ENCODE results near the gene CALML6.

The CALML6 gene

DNA sequence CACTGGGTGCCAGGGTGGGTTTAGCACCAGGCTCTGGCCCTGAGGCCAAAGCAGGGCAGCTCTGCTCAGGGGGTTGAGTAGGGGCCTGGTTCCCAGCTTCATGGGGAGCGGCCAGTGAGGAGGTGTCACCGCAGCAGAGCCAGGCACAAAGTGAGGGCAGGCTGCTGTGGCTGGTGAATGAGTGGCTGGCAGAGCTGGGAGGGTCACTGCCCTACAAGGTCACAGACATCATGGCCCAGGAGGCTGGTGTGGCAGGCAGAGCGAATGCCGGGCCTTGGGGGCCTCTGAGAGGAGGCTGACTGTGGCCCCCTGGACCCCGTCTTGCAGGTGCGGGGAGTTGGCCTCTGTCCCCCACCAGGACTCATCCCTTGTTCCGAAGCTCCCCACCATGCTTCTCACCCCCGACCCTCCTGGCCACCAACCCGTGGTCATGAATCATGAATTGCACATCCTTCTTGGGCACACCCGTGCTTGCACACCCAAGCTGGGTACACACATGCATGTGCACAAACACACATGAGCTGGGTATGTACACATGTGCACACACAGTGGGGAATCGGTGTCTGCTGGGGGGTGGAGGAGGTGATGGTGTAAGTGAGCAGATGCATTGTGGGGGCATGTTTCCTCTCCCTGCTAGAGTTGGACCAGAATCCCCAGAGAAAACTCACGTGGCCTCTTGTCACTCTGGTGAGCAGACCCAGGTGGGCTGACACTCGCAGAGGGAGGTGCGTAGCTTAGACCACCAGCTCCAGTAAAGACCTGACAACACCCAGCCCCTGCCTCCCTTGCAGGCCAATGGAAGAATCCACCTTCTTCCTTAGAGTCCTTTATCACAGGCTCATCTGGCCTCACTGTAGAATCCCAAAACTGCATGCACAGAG lies 19.4 kb upstream of the CALML6 start:
- TF ChIP-seq, protein P1, sequence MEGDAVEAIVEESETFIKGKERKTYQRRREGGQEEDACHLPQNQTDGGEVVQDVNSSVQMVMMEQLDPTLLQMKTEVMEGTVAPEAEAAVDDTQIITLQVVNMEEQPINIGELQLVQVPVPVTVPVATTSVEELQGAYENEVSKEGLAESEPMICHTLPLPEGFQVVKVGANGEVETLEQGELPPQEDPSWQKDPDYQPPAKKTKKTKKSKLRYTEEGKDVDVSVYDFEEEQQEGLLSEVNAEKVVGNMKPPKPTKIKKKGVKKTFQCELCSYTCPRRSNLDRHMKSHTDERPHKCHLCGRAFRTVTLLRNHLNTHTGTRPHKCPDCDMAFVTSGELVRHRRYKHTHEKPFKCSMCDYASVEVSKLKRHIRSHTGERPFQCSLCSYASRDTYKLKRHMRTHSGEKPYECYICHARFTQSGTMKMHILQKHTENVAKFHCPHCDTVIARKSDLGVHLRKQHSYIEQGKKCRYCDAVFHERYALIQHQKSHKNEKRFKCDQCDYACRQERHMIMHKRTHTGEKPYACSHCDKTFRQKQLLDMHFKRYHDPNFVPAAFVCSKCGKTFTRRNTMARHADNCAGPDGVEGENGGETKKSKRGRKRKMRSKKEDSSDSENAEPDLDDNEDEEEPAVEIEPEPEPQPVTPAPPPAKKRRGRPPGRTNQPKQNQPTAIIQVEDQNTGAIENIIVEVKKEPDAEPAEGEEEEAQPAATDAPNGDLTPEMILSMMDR (conservative IDR thresholded peaks at IDR 0.05; ENCODE audit: low read length): no peak
- no peak overlapping the region for H3K4me3 ChIP-seq (ENCODE audit: low read length)
- DNase-seq (ENCODE audit: low read depth): no peak

DNA sequence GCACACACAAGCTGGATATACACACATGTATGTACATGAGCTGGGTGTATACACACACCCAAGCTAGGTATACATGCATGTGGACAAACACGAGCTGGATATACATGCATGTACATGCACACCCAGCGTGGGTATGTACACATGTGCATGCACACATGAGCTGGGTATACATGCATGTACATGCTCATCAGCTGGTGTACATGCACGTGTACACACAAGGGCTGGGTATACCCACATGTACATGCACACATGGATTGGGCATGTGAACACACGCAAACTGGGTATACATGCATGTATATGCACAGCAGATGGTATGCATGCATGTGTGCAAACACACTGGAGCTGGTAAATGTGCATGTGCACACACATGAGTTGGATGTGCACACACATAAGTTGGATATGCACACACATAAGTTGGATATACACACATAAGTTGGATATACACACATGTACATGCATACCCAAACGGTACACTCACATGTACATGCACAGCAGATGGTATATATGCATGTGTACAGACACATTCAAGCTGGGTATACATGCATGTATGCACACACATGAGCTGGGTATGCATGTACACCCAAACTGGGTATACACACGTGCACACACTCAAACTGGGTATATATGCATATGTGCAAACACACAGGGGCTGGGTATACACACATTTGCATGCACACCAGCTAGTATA lies 16.7 kb upstream of the CALML6 start:
- no peak overlapping the region for H3K4me3 ChIP-seq (ENCODE audit: low read length)
- TF ChIP-seq, protein P1 (conservative IDR thresholded peaks at IDR 0.05; ENCODE audit: low read length): no peak
- no peak for DNase-seq (ENCODE audit: low read depth)

DNA sequence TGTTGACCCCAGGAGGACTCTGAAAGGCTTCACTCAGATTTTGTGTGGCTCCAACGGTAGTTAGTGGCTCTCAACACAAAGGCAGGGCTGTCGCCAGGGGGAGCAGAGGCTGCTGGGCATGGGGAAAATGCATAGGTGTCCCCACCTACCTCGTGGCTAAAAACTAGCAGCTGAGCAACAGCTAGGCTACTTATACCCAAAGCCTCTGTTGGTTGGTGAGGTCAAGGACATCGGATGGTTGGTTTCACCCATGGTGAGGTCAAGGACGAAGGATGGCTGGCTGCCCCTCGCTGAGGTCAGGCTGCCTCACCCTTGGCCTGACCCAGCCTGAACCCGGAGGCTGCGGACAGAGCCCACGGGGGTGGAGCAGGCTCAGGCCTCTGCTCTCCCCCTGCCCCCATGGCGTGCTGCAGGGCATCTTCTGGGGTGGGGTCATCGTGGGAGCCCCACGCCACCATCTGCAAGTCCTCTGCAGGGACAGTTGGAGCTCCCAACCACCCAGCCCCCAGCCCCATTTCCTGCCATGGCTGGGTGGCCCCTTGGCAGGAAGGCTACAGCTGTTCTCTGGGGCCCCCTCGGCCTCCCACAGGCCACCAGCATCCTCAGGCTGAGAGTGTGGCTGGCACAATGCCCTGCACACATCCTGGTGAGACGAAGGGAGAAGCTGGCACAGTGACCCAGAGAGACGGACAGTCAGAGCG lies 15.6 kb upstream of the CALML6 start:
- no peak for DNase-seq (ENCODE audit: low read depth)
- H3K4me3 ChIP-seq (ENCODE audit: low read length): no peak overlapping the region
- TF ChIP-seq, protein P1 (conservative IDR thresholded peaks at IDR 0.05; ENCODE audit: low read length): no peak

DNA sequence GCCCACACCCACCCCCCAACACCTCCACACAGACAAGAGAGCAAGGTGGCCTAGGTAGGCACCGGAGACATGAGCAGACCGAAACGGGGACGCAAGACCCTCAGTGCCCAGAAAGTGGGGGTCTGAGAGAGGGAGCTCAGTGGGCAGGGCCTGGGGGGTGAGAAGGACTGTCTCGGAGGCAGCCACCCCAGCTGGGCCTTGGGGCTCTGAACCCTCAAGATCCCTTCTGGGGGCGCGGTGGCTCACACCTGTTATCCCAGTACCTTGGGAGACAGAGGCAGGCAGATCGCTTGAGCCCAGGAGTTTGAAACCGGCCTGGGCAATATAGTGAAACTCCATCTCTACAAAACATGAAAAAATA lies 15.1 kb upstream of the CALML6 start:
- no peak for DNase-seq (ENCODE audit: low read depth)
- TF ChIP-seq, protein P1 (conservative IDR thresholded peaks at IDR 0.05; ENCODE audit: low read length): no peak
- H3K4me3 ChIP-seq (ENCODE audit: low read length): no peak overlapping the region

- TF ChIP-seq, protein P1 (conservative IDR thresholded peaks at IDR 0.05; ENCODE audit: low read length): no peak
- H3K4me3 ChIP-seq (ENCODE audit: low read length): no peak overlapping the region
- DNase-seq (ENCODE audit: low read depth): no peak
These were observed 14.0 kb upstream of the CALML6 start for GRCh38 chr1:1900883-1901640.

DNA sequence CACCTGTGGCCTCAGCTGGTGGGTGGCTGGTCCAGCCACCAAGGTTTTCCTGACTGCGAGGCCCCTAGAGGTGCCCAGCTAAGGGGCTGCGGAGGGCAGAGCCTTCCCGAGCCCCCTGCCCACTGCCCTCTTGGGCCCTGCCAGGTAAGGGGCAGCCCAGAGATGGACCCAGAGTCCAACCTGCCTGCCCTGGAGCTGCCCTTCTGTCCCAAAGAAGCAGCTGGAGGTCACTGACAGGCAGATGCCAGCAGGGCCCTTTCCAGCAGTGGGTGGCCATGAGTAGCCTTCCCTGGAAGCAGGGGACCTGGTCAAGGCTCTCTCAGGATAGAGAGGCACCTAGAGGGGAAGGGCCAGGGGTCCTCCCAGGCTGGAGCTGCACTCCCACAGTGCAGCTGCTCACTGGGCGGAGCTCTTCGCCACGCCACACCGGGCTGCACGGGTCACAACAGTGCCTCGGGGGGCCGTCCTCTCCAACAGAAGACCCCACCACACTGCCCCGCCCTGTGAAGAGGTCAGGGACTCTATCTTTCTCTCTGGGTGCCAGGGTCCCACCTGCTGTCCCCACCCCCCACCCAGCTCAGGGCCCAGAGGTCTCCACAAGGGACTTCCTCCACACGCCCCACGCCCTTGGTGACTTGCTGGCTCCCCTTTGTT lies 13.3 kb upstream of the CALML6 start:
- H3K4me3 ChIP-seq (ENCODE audit: low read length): no peak overlapping the region
- DNase-seq (ENCODE audit: low read depth): no peak
- TF ChIP-seq, protein P1 (conservative IDR thresholded peaks at IDR 0.05; ENCODE audit: low read length): no peak

All from AG10803 (cell line).